Coronary artery (tissue), 2 donors: ENCODE data around the gene SH3GL2.

ENCODE experiments used
- DNase-seq: peaks from one replicate; pipeline ENCODE4 v3.0.0-alpha.2; 2017; ENCODE audit warnings: low spot score
- H3K27ac ChIP-seq, 2 donors: fragments of 200-600 bp; sonication (generic); one replicate each; pipeline ENCODE4 v1.5.1; 2016 to 2019
- H3K4me3 ChIP-seq: fragments of 200-600 bp; sonication (generic); 2 replicates; pipeline ENCODE4 v1.5.1; 2016; ENCODE audit warnings: mild to moderate bottlenecking, moderate library complexity
- CTCF ChIP-seq: fragments of 200-600 bp; sonication (generic); IDR thresholded peaks from one replicate; pipeline ENCODE4 v1.5.1; 2019; ENCODE audit warnings: antibody characterized with exemption

Gene SH3GL2

GRCh38 chr9:17775656-17776055 is 196.8 kb downstream of the SH3GL2 start:
- TF ChIP-seq CTCF, result no peak
- H3K4me3 ChIP-seq, result no peak overlapping the region
- no peak for DNase-seq
- H3K27ac ChIP-seq, result no peak overlapping the region

- no peak for TF ChIP-seq CTCF
- Histone ChIP-seq H3K4me3 (no peak overlapping the region), H3K27ac (no peak overlapping the region)
- DNase-seq, result no peak
Measured at GRCh38 chr9:17776735-17777134, 197.9 kb downstream of the SH3GL2 start.

GRCh38 chr9:17777465-17777864 is 198.6 kb downstream of the SH3GL2 start:
- no peak for DNase-seq

GRCh38 chr9:17782430-17783149 is 203.7 kb downstream of the SH3GL2 start:
- Histone ChIP-seq H3K4me3 (no peak overlapping the region), H3K27ac (no peak overlapping the region)
- no peak for DNase-seq
- no peak for TF ChIP-seq CTCF

More at GRCh38 chr9:17777465-17777864, 198.6 kb downstream of the SH3GL2 start:
- no peak overlapping the region for H3K4me3 ChIP-seq
- H3K27ac ChIP-seq, result no peak overlapping the region
- no peak for TF ChIP-seq CTCF

GRCh38 chr9:17783227-17783626 is 204.4 kb downstream of the SH3GL2 start:
- no peak overlapping the region for H3K4me3 ChIP-seq
- no peak overlapping the region for H3K27ac ChIP-seq
- no peak for TF ChIP-seq CTCF
- no peak for DNase-seq

GRCh38 chr9:17789316-17789715 is 210.4 kb downstream of the SH3GL2 start:
- H3K4me3 ChIP-seq, result no peak overlapping the region
- no peak for TF ChIP-seq CTCF
- DNase-seq, result no peak
- no peak overlapping the region for H3K27ac ChIP-seq
